Endothelial cell of umbilical vein (primary cell): ENCODE data around the gene HLA-DOA.

Experiments used
- EZH2 ChIP-seq: IDR thresholded peaks from 2 replicates; pipeline ENCODE4 v1.6.1; 2012; ENCODE audit warnings: borderline replicate concordance, low read depth, mild to moderate bottlenecking, moderate library complexity, low read length, inconsistent platforms; ENCODE audit not compliant: severe bottlenecking
- MYC ChIP-seq: IDR thresholded peaks from one replicate; pipeline ENCODE4 v1.6.1; 2011; ENCODE audit warnings: mild to moderate bottlenecking, low read depth, low read length
- POLR2A ChIP-seq: IDR thresholded peaks from 2 replicates; pipeline ENCODE4 v1.6.1; 2012; ENCODE audit warnings: low read depth, mild to moderate bottlenecking, control low read depth, low read length
- TF ChIP-seq, protein P1 (sequence below), 2 donors: IDR thresholded peaks; 1 replicate in 1 of 2; 2 replicates in 1 of 2; pipeline ENCODE4 v1.5.1; 2011; ENCODE audit warnings: low read length in 2 of 2, mild to moderate bottlenecking in 2 of 2, moderate library complexity in 2 of 2, control low read depth in 1 of 2, inconsistent platforms in 1 of 2, low read depth in 1 of 2; ENCODE audit not compliant: insufficient read depth in 1 of 2; ENCODE audit errors: extremely low read depth in 1 of 2

DNA sequence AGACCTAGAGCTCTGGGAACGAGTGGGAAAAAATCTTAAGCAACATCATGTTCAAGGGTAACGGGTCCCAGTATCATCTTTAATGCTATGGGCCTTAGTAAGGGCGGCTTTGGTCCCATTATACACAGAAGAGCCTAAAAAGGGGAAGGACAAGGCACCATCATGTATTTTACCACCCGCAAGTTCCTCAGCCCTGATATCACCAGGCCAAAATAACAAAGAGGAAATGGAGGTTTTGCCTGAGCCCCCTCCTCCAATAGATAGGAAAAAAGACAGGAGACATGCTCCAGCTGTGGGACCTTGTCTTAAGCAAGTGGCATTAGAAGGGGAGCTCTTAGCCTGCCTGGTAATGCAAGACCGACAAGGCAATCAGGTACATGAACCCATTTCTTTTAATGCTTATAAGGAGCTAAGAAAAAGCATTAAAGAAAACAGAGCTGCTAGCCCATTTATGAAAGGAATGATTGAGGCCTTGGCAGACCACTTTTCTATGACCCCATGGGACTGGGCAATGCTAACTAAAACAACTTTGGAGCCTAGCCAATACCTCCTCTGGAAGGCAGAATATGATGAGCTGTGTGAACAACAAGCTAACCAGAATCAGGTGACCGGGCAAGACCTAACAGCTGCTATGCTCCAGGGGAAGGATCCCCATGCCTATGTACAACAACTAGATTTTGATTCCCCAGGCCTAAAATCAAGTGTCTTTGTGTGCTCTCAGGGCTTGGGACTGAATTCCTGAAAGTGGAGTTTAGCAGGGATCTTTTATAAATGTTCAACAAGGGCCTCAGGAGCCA, 40.8 kb upstream of the HLA-DOA start:
- TF ChIP-seq POLR2A (no peak), EZH2 (no peak), MYC (no peak)
- TF ChIP-seq, protein P1, sequence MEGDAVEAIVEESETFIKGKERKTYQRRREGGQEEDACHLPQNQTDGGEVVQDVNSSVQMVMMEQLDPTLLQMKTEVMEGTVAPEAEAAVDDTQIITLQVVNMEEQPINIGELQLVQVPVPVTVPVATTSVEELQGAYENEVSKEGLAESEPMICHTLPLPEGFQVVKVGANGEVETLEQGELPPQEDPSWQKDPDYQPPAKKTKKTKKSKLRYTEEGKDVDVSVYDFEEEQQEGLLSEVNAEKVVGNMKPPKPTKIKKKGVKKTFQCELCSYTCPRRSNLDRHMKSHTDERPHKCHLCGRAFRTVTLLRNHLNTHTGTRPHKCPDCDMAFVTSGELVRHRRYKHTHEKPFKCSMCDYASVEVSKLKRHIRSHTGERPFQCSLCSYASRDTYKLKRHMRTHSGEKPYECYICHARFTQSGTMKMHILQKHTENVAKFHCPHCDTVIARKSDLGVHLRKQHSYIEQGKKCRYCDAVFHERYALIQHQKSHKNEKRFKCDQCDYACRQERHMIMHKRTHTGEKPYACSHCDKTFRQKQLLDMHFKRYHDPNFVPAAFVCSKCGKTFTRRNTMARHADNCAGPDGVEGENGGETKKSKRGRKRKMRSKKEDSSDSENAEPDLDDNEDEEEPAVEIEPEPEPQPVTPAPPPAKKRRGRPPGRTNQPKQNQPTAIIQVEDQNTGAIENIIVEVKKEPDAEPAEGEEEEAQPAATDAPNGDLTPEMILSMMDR (IDR thresholded peaks at IDR 0.05; ENCODE audit: extremely low read depth in 1 of 2, insufficient read depth in 1 of 2, low read depth in 1 of 2, low read length in 2 of 2): no peak
